Thyroid gland (tissue), 4 donors: ENCODE results near the gene BGN.

Experiments
- CTCF ChIP-seq, 6 experiments: fragments of 200-600 bp in 3 of 6; fragments of 450-650 bp in 3 of 6; sonication (generic) in 3 of 6; IDR thresholded peaks; one replicate each; pipeline ENCODE4 v1.5.1; 2016 to 2019; ENCODE audit warnings: antibody characterized with exemption in 6 of 6, mild to moderate bottlenecking in 2 of 6, inconsistent platforms in 1 of 6, moderate library complexity in 1 of 6
- POLR2A ChIP-seq, 2 donors: fragments of 450-650 bp; IDR thresholded peaks; one replicate each; pipeline ENCODE4 v1.6.1; 2017; ENCODE audit warnings: antibody characterized with exemption in 2 of 2, mild to moderate bottlenecking in 2 of 2, moderate library complexity in 1 of 2

- TF ChIP-seq CTCF (IDR thresholded peaks at IDR 0.05) (no peak), POLR2A (IDR thresholded peaks at IDR 0.05) (no peak)
These were observed 39.2 kb upstream of the BGN start for GRCh38 chrX:153455571-153455970.
